IPS-20b (cell line): ENCODE results near the gene PATJ.
A peak's percentile ranks its signal among the peaks of the same experiment; 100 is the strongest.

Experiments
- H3K27ac ChIP-seq: one replicate; pipeline ENCODE4 v1.5.1; 2013; ENCODE audit warnings: low read length
- H3K27me3 ChIP-seq: 2 replicates; pipeline ENCODE4 v1.6.1; 2013; ENCODE audit warnings: mild to moderate bottlenecking, low read length, inconsistent platforms; ENCODE audit not compliant: insufficient read depth
- H3K36me3 ChIP-seq: 2 replicates; pipeline ENCODE4 v1.6.1; 2013; ENCODE audit warnings: low read depth, mild to moderate bottlenecking, inconsistent platforms, low read length, moderate library complexity; ENCODE audit not compliant: insufficient read depth
- H3K4me1 ChIP-seq: 2 replicates; pipeline ENCODE4 v1.6.1; 2013; ENCODE audit warnings: mild to moderate bottlenecking, control low read depth, inconsistent platforms, low read length, moderate library complexity; ENCODE audit not compliant: insufficient read depth
- H3K4me3 ChIP-seq: 2 replicates; pipeline ENCODE4 v1.5.1; 2013; ENCODE audit warnings: mild to moderate bottlenecking, low read length, inconsistent platforms
- H3K9ac ChIP-seq: 2 replicates; pipeline ENCODE4 v1.6.1; 2013; ENCODE audit warnings: low read depth, mild to moderate bottlenecking, inconsistent platforms, low read length, moderate library complexity
- H3K9me3 ChIP-seq: 2 replicates; pipeline ENCODE4 v1.6.1; 2013; ENCODE audit warnings: mild to moderate bottlenecking, low read depth, low read length, inconsistent platforms; ENCODE audit not compliant: insufficient read depth

PATJ gene

GRCh38 chr1:62188111-62188510 lies 445.8 kb downstream of the PATJ start:
- H3K9ac ChIP-seq = no peak overlapping the region
- no peak overlapping the region for H3K4me3 ChIP-seq
- H3K27ac ChIP-seq = no peak overlapping the region
- no peaks in the 10 kb centered on the region for H3K27me3 ChIP-seq
- no peaks in the 10 kb centered on the region for H3K9me3 ChIP-seq
- H3K4me1 ChIP-seq = peaks cover 8% of the 10 kb centered on the region
- no peaks in the 10 kb centered on the region for H3K36me3 ChIP-seq

GRCh38 chr1:62194651-62195544 lies 452.6 kb downstream of the PATJ start, which contains the start of gene L1TD1:
L1TD1 (plus strand) TSS chr1:62194849; CDS start chr1:62206629, 11,780 bp downstream.
- H3K9ac ChIP-seq = peak within 1 kb of the TSS; percentile 98
- H3K36me3 ChIP-seq = peaks cover 39% of the 10 kb centered on the region
- peaks cover 13% of the 10 kb centered on the region; the same call in 1 of the 2 replicates for H3K4me1 ChIP-seq
- H3K4me3 ChIP-seq = peak within 1 kb of the TSS; percentile 94
- H3K27me3 ChIP-seq = peaks cover 7% of the 10 kb centered on the region; the same call in 1 of the 2 replicates
- H3K9me3 ChIP-seq = no peaks in the 10 kb centered on the region
- H3K27ac ChIP-seq = peak within 1 kb of the TSS; percentile 92

- H3K9ac ChIP-seq = peak overlapping the region; percentile 98
- H3K27ac ChIP-seq = peak overlapping the region; percentile 90
- no peaks in the 10 kb centered on the region for H3K9me3 ChIP-seq
- peak overlapping the region; percentile 94 for H3K4me3 ChIP-seq
- H3K27me3 ChIP-seq = peaks cover 7% of the 10 kb centered on the region; the same call in 1 of the 2 replicates
- H3K36me3 ChIP-seq = peaks cover 50% of the 10 kb centered on the region
- H3K4me1 ChIP-seq = peaks cover 13% of the 10 kb centered on the region; the same call in 1 of the 2 replicates
These were observed 453.9 kb downstream of the PATJ start for GRCh38 chr1:62196086-62196690.

GRCh38 chr1:62198069-62198780 lies 455.9 kb downstream of the PATJ start:
- H3K4me1 ChIP-seq = peaks cover 13% of the 10 kb centered on the region; the same call in 1 of the 2 replicates
- peak overlapping the region; percentile 11 for H3K27ac ChIP-seq
- peak overlapping the region; percentile 80 for H3K9ac ChIP-seq
- H3K36me3 ChIP-seq = peaks cover 71% of the 10 kb centered on the region
- H3K27me3 ChIP-seq = peaks cover 7% of the 10 kb centered on the region; the same call in 1 of the 2 replicates
- H3K4me3 ChIP-seq = peak overlapping the region; percentile 65
- no peaks in the 10 kb centered on the region for H3K9me3 ChIP-seq

GRCh38 chr1:62198781-62199125 lies 456.5 kb downstream of the PATJ start:
- Histone ChIP-seq H3K4me1 (peaks cover 13% of the 10 kb centered on the region; the same call in 1 of the 2 replicates), H3K9me3 (no peaks in the 10 kb centered on the region), H3K9ac (peak overlapping the region; percentile 74), H3K27me3 (peaks cover 7% of the 10 kb centered on the region; the same call in 1 of the 2 replicates), H3K27ac (peak overlapping the region; percentile 11), H3K4me3 (peak overlapping the region; percentile 65), H3K36me3 (peaks cover 76% of the 10 kb centered on the region)

GRCh38 chr1:62207187-62207586 lies 464.9 kb downstream of the PATJ start:
- H3K4me3 ChIP-seq = no peak overlapping the region
- no peak overlapping the region for H3K9ac ChIP-seq
- no peak overlapping the region for H3K27ac ChIP-seq
- H3K36me3 ChIP-seq = peaks cover 96% of the 10 kb centered on the region
- H3K27me3 ChIP-seq = no peaks in the 10 kb centered on the region
- 0 out of 2 replicates have a peak, but pooled peaks cover 3% of the 10 kb centered on the region for H3K4me1 ChIP-seq
- H3K9me3 ChIP-seq = peaks cover 10% of the 10 kb centered on the region; the same call in 1 of the 2 replicates

- H3K27me3 ChIP-seq = no peaks in the 10 kb centered on the region
These were observed 465.8 kb downstream of the PATJ start for GRCh38 chr1:62208087-62208486.

GRCh38 chr1:62208970-62209369 lies 466.7 kb downstream of the PATJ start:
- H3K4me3 ChIP-seq = no peak overlapping the region
- peaks cover 82% of the 10 kb centered on the region for H3K36me3 ChIP-seq
- H3K27ac ChIP-seq = no peak overlapping the region
- no peaks in the 10 kb centered on the region for H3K27me3 ChIP-seq
- 0 out of 2 replicates have a peak, but pooled peaks cover 3% of the 10 kb centered on the region for H3K4me1 ChIP-seq
- peaks cover 10% of the 10 kb centered on the region; the same call in 1 of the 2 replicates for H3K9me3 ChIP-seq
- H3K9ac ChIP-seq = no peak overlapping the region

More at GRCh38 chr1:62208087-62208486, 465.8 kb downstream of the PATJ start:
- Histone ChIP-seq H3K36me3 (peaks cover 90% of the 10 kb centered on the region), H3K9me3 (peaks cover 10% of the 10 kb centered on the region; the same call in 1 of the 2 replicates), H3K4me3 (no peak overlapping the region), H3K27ac (no peak overlapping the region), H3K9ac (no peak overlapping the region), H3K4me1 (0 out of 2 replicates have a peak, but pooled peaks cover 3% of the 10 kb centered on the region)

- Histone ChIP-seq H3K9ac (no peak overlapping the region), H3K36me3 (peaks cover 71% of the 10 kb centered on the region)
These were observed 467.8 kb downstream of the PATJ start for GRCh38 chr1:62209931-62210595.

GRCh38 chr1:62210960-62211359 lies 468.7 kb downstream of the PATJ start:
- Histone ChIP-seq H3K9ac (no peak overlapping the region), H3K27me3 (no peaks in the 10 kb centered on the region), H3K9me3 (peaks cover 10% of the 10 kb centered on the region; the same call in 1 of the 2 replicates), H3K36me3 (peaks cover 63% of the 10 kb centered on the region), H3K4me1 (no peaks in the 10 kb centered on the region), H3K27ac (no peak overlapping the region), H3K4me3 (no peak overlapping the region)

More at GRCh38 chr1:62209931-62210595, 467.8 kb downstream of the PATJ start:
- Histone ChIP-seq H3K27me3 (no peaks in the 10 kb centered on the region), H3K27ac (no peak overlapping the region), H3K9me3 (peaks cover 10% of the 10 kb centered on the region; the same call in 1 of the 2 replicates), H3K4me1 (no peaks in the 10 kb centered on the region), H3K4me3 (no peak overlapping the region)
